Panc1 (cell line): Measurements from ENCODE around the gene HIPK4. TPM values are rescaled to one million over a fixed set of nuclear protein-coding genes. Genes with fewer than 3 reads are reported as not detected.
"Not testable (repeated sequence)": the region's sequence is repeated elsewhere in the genome, so short reads cannot be mapped to it uniquely, and the experiment has no call there.

ENCODE experiments used
- ATAC-seq: fragments of 200-7000 bp; cut with Tn5 transposase; 2 replicates; pipeline ENCODE4 v1.9.1; 2020; ENCODE audit warnings: mild to moderate bottlenecking, moderate library complexity
- BruUV-seq: library from RNA; stranded (reverse); fragments of 400-500 nt; replicated peaks from 2 replicates; lab custom pipeline; 2021; lab: Mats Ljungman, UMichigan
- CTCF ChIA-PET: fragments of 300-600 bp; sonication (Branson Sonifier 250); formaldehyde crosslinking; loops from one replicate; lab custom pipeline; 2022; ENCODE audit warnings: antibody characterized with exemption; lab: Charles Lee
- POLR2A ChIA-PET: fragments of 300-600 bp; sonication (Branson Sonifier 250); formaldehyde crosslinking; loops from one replicate; lab custom pipeline; 2022; ENCODE audit warnings: antibody characterized with exemption; lab: Charles Lee
- DNase-seq: peaks from one replicate; pipeline ENCODE4 v3.0.0-alpha.2; 2010; ENCODE audit warnings: low read depth, low spot score
- H3K27ac ChIP-seq: 2 replicates; pipeline ENCODE4 v1.5.1; 2011; ENCODE audit warnings: mild to moderate bottlenecking, low read length, inconsistent platforms
- H3K27me3 ChIP-seq: fragments of 200-500 bp; sonication (Bioruptor generic); 2 replicates; pipeline ENCODE4 v1.6.0; 2014; ENCODE audit warnings: low read length, inconsistent platforms; ENCODE audit not compliant: control insufficient read depth, insufficient read depth
- H3K36me3 ChIP-seq: fragments of 200-500 bp; sonication (Bioruptor generic); 2 replicates; pipeline ENCODE4 v1.5.1; 2014; ENCODE audit warnings: inconsistent platforms, mild to moderate bottlenecking, low read length, moderate library complexity; ENCODE audit not compliant: control insufficient read depth, insufficient read depth
- H3K4me1 ChIP-seq: 2 replicates; pipeline ENCODE4 v1.5.1; 2011; ENCODE audit warnings: inconsistent platforms, mild to moderate bottlenecking, low read length, moderate library complexity; ENCODE audit not compliant: control insufficient read depth, insufficient read depth
- H3K4me3 ChIP-seq, 2 experiments: 2 replicates each; pipeline ENCODE4 v1.5.1; 2011 to 2012; ENCODE audit warnings: low read depth in 2 of 2, low read length in 2 of 2, mild to moderate bottlenecking in 2 of 2, inconsistent platforms in 1 of 2, moderate library complexity in 1 of 2
- H3K9me3 ChIP-seq: fragments of 200-500 bp; sonication (Bioruptor generic); 2 replicates; pipeline ENCODE4 v1.5.1; 2014; ENCODE audit warnings: low read depth, mild to moderate bottlenecking, inconsistent platforms, low read length, moderate library complexity; ENCODE audit not compliant: control insufficient read depth, insufficient read depth
- CTCF ChIP-seq: fragments of 450-650 bp; IDR thresholded peaks from 2 replicates; pipeline ENCODE4 v1.5.1; 2017; ENCODE audit warnings: mild to moderate bottlenecking
- POLR2AphosphoS5 ChIP-seq: IDR thresholded peaks from 2 replicates; pipeline ENCODE4 v1.6.1; 2012; ENCODE audit warnings: mild to moderate bottlenecking, low read depth, low read length, moderate library complexity
- REST ChIP-seq, 2 experiments: IDR thresholded peaks; 2 replicates each; pipeline ENCODE4 v1.6.1; 2011 to 2012; ENCODE audit warnings: low read depth in 2 of 2, control low read depth in 1 of 2, low read length in 1 of 2, mild to moderate bottlenecking in 1 of 2, moderate library complexity in 1 of 2; ENCODE audit not compliant: insufficient read depth in 1 of 2
- SIN3A ChIP-seq: IDR thresholded peaks from 2 replicates; pipeline ENCODE4 v1.6.1; 2012; ENCODE audit warnings: low read depth, mild to moderate bottlenecking, low read length, moderate library complexity, borderline replicate concordance; ENCODE audit not compliant: insufficient read depth
- TCF7L2 ChIP-seq: IDR thresholded peaks from 2 replicates; pipeline ENCODE4 v1.6.1; 2011; ENCODE audit warnings: mild to moderate bottlenecking, low read depth, low read length, inconsistent platforms
- in situ Hi-C: cut with HindIII; loops from 2 replicates; pipeline ENCODE4 v1.10.0; 2016; ENCODE audit warnings: low sequenced_read_pairs, low pct_unique_long_range_greater_than_20kb
- intact Hi-C: fragments of 100-400 bp; cut with micrococcal nuclease; formaldehyde crosslinking; loops from one replicate; pipeline ENCODE4 v1.10.0; 2022; ENCODE audit not compliant: unreplicated experiment
- total RNA-seq: library from RNA; stranded (reverse); gene quantifications from one replicate; pipeline ENCODE4 v1.2.1, GENCODE V29; 2021; ENCODE audit not compliant: unreplicated experiment

HIPK4 gene
- total RNA-seq, 1 experiment from 2014 or later = 0.13 TPM

GRCh38 chr19:40370997-40371801 lies 18.8 kb downstream of the HIPK4 start:
- DNase-seq (no peak), ATAC-seq (no peak)
- CTCF ChIA-PET = no interaction called here
- in situ Hi-C loops = no loop called here
- Histone ChIP-seq H3K36me3 (no peaks in the 10 kb centered on the region), H3K4me1 (no peaks in the 10 kb centered on the region), H3K27me3 (no peaks in the 10 kb centered on the region), H3K9me3 (no peaks in the 10 kb centered on the region), H3K4me3 (no peak overlapping the region), H3K27ac (no peak overlapping the region)
- TF ChIP-seq CTCF (no peak), POLR2AphosphoS5 (no peak), SIN3A (no peak), TCF7L2 (no peak), REST (IDR thresholded peaks at IDR 0.05; ENCODE audit: insufficient read depth in 1 of 2, low read depth in 2 of 2, low read length in 1 of 2) (no peak)
- intact Hi-C loops = no loop called here
- POLR2A ChIA-PET = no interaction called here
- no TSS peak for BruUV-seq

- H3K27me3 ChIP-seq, CTCF ChIA-PET, BruUV-seq, intact Hi-C loops, in situ Hi-C loops, H3K4me3 ChIP-seq, H3K9me3 ChIP-seq, DNase-seq, H3K27ac ChIP-seq, POLR2A ChIA-PET, H3K36me3 ChIP-seq, ATAC-seq, H3K4me1 ChIP-seq: not testable (repeated sequence)
Observed at GRCh38 chr19:40370253-40370652, 19.7 kb downstream of the HIPK4 start.

GRCh38 chr19:40369797-40370196 lies 20.2 kb downstream of the HIPK4 start:
- POLR2A ChIA-PET = no interaction called here
- no peaks in the 10 kb centered on the region for H3K4me1 ChIP-seq
- CTCF ChIA-PET = no interaction called here
- H3K36me3 ChIP-seq = no peaks in the 10 kb centered on the region
- no TSS peak for BruUV-seq
- TF ChIP-seq SIN3A = no peak
- TF ChIP-seq TCF7L2 = no peak
- TF ChIP-seq REST (IDR thresholded peaks at IDR 0.05; ENCODE audit: insufficient read depth in 1 of 2, low read depth in 2 of 2, low read length in 1 of 2) = no peak
- no peak for TF ChIP-seq POLR2AphosphoS5
- no peak for TF ChIP-seq CTCF
- H3K4me3 ChIP-seq = no peak overlapping the region
- intact Hi-C loops = no loop called here
- H3K9me3 ChIP-seq = no peaks in the 10 kb centered on the region
- in situ Hi-C loops = no loop called here
- H3K27ac ChIP-seq = no peak overlapping the region
- ATAC-seq = no peak
- DNase-seq = no peak
- H3K27me3 ChIP-seq = no peaks in the 10 kb centered on the region
